NOMO-1 (cell line): ENCODE data around the gene EHMT2.
"Not testable (repeated sequence)": the region's sequence is repeated elsewhere in the genome, so short reads cannot be mapped to it uniquely, and the experiment has no call there.

Source experiments
- DNase-seq, 2 experiments: peaks; one replicate each; lab custom pipeline; 2025; ENCODE audit not compliant: unreplicated experiment in 2 of 2; lab: John Stamatoyannopoulos, UW

EHMT2 gene

DNA sequence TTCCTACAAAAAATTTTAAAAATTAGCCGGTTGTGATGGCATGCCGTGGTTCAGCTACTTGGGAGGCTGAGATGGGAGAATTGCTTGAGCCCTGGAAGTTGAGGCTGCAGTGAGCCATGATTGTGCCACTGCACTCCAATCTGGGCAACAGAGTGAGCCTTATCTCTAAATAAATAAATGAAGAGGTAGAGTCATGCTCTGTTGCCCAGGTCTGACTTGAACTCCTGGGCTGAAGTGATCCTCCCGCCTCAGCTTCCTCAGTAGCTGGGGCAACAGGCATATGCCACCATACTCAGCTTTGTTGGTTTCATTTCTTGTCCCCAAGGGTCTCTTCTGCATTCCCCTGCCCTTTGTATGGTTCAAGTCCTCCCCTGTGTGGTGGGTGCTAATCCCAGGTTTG lies 53.0 kb downstream of the EHMT2 start:
- DNase-seq = no peak

DNA sequence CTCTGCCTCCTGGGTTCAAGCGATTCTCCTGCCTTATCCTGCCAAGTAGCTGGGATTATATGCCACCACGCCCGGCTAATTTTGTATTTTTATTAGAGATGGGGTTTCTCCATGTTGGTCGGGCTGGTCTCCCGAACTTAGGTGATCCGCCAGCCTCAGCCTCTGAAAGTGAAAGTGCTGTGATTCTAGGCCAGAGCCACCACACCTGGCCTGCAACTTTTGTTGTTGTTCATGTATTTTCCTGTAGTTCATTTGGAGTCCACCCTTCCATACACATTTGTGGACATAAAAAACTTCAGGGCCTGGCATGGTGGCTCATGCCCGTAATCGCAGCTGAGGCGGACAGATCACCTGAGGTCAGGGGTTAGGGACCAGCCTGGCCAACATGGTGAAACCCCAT lies 55.4 kb downstream of the EHMT2 start:
- DNase-seq = no peak

DNA sequence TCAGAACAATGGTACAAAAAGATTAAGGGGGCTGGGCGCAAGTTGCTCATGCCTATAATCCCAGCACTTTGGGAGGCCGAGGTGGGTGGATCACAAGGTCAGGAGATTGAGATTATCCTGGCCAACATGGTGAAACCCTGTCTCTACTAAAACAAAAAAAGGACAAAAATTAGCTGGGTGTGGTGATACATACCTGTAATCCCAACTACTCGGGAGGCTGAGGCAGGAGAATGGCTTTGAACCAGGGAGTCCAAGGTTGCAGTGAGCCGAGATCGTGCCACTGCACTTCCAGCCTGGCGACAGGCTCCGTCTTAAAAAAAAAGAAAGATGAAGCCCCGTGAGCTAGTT lies 57.7 kb downstream of the EHMT2 start:
- not testable (repeated sequence) for DNase-seq

DNA sequence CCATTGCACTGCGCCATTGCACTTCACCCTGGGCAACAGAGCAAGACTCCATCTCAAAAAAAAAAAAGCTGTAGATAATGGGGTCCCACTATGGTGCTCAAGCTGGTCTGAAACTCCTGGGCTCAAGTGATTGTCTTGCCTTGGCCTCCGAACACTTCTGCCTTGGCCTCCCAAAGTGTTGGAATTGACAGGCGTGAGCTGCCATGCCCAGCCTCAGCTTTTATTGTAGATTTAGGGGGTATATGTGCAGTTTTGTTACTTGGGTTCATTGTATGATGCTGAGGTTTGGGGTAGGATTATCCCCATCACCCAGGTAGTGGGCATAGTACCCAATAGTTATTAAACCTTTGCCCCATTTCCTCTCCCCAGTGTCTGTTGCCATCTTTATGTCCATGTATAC lies 58.5 kb downstream of the EHMT2 start:
- DNase-seq = no peak

DNA sequence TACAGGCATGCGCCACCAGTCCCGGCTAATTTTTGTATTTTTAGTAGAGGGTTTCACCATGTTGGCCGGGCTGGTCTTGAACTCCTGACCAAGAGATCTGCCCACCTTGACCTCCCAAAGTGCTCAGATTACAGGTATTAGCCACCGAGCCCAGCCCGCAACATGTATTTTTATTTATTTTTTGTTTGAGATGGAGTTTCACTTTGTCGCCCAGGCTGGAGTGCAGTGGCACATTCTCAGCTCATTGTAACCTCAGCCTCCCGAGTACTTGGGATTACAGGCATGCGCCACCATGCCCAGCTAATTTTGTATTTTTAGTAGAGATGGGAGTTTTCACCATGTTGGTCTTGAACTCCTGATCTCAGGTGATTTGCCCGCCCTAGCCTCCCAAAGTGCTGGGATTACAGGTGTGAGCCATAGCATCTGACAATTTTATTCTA lies 59.4 kb downstream of the EHMT2 start:
- DNase-seq = not testable (repeated sequence)

DNA sequence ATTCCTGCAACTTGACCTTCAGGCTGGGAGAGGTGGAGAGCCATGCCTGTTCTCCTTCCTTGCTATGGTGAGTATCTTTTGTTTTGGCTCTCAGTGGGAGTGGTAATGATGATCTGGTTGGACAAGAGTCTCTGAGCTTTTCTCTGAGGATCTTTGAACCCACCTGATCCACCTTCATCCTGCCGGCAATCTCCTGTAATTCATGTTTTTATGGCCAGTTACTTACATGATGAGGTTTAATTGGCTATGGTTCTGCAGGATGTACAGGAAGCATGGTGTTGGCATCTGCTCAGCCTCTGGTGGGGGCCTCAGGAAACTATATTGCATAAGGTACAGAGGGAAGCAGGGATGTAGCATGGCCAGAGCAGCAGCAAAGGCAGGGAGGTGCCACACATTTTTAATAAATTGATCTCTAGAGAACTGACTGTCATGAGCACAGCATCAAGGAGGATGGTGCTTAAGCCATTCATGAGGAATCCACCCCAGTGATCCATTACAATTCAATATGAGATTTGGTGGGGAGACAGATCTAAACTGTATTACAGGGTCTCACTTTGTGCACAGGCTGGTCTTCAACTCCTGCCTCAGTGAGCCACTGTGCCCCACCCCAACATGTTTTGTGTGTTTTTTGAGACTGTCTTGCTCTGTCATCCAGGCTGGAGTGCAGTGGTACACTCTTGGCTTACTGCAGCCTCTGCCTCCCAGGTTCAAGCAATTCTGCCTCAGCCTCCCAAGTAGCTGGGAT lies 60.0 kb downstream of the EHMT2 start:
- DNase-seq = no peak

DNA sequence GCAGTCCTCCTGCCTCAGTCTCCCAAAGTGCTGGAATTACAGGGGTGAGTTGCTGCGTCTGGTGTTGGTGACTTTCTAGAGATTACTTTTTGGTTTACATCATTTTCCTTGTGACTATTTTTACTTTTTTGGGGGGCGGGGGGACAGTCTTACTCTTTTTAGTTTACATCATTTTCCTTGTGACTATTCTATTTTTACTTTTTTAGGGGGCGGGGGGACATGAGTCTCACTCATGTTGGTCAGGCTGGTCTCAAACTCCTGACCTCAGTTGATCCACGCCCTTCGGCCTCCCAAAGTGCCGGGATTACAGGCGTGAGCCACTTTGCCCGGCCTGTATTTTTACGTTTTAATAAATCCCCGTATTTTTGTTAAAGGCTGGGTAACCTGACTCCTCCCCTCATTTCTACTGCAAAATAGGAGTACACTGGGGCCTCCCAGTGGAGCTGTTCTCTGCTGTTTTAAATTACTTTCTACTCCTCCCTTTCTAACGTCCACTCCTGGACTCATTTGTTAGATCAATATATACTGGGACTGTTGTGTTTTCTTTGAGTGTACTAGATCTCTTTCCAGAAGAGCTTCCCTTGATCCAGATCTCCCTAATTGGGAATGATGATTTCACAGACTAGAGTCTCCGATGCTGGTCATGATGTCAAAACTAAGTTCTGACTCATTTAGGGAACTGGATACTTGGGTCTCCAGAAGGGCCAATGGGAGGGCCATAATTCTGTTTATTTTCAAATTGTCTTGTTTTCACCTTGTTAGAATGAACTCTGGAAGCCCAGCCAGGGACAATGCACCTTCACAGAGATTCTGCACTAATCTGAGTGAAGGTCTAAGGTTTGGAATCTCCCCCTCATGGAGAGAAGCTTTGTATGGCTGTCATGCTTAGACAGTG lies 60.8 kb downstream of the EHMT2 start:
- peak in 1 of 2 experiments; percentile 41 for DNase-seq

DNA sequence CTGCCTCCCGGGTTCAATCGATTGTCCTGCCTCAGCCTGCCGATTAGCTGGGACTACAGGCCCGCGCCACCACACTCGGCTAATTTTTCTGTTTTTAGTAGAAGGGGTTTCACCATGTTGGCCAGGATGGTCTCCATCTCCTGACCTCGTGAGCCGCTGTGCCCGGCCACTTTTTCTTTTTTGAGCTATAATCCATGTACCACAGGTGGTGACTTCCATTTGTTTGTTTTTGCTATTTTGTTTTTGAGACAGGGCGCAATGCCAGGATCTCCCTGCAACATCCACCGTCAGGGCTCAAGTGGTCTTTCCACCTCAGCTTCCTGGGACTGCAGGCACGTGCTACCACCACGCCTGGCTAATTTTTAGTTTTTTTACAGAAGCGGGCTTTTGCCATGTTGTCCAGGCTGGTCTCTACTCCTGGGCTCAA lies 61.4 kb downstream of the EHMT2 start:
- DNase-seq = no peak

DNA sequence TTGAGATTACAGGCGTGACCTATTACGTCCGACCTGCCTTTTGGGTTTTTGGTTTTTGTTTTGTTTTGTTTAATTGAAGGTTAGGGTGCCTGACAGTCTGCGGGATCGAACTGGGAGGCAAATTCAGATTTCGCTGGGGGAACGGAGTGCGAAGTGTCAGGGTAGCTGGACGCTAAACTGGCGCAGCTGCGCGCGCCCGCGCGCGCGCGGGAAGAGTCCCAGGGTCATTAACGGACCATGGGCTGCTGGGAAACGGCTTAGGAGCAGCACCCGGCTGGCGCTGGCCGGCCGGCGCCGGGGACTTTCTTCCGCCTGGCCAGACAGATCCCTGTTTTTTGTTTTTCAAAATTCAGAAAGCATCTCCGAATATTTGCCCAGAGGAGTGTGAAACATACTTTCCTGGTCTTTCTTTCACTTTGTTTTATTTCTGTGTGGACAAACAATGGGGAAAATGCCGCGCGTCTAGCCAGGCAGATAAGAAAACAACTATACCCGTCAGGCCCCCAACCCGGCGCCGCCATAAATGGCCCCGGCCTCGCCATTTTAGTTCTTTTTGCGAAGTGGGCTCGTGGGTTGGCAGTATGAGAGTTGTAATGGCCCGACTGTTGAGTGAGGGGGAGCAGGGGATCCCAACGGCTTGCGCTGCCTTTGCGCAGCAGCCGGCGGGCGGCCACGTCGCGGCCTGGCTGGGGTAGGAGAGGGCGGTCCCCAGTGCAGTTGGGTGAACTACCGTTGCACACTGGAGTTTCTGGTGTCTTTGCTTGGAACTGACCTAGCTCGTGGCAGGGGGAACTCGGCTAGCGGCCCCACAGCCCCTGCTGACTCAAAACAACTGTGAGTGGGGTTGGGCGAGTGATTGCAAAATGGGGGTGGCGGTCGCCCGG lies 62.9 kb downstream of the EHMT2 start:
- peak; percentile 80 to 86 for DNase-seq

DNA sequence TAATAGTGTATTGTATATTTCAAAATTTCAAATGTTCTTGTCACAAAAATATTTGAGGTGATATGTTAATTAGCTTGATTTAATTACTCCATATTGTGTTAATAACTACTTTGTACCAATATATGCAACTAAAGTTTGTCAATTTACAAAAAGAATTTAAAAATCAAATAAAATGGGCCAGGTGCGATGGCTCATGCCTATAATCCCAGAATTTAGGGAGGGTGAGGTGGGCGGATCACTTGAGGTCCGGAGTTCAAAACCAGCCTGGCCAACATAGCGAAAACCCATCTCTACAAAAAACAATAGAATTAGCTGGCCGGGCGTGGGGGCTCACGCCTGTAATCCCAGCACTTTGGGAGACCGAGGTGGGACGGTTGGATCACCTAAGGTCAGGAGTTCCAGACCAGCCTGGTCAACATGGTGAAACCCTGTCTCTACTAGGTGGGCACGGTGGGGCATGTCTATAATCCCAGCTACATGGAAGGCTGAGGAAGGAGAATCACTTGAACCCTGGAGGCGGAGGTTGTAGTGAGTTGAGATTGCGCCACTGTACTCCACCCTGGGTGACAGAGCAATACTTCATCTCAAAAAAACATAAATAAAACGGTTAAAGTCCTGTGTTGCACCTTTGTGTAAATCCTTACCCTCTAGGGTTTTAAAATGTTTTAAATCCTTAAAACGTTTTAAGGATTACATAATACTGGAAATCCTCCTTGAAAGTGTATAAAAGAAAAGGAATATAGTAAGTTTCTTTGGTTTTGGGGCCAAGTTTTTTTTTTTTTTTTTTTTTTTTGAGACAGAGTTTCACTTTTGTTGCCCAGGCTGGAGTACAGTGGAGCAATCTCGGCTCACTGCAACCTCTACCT lies 65.9 kb downstream of the EHMT2 start:
- peak in 1 of 2 experiments; percentile 35 for DNase-seq

DNA sequence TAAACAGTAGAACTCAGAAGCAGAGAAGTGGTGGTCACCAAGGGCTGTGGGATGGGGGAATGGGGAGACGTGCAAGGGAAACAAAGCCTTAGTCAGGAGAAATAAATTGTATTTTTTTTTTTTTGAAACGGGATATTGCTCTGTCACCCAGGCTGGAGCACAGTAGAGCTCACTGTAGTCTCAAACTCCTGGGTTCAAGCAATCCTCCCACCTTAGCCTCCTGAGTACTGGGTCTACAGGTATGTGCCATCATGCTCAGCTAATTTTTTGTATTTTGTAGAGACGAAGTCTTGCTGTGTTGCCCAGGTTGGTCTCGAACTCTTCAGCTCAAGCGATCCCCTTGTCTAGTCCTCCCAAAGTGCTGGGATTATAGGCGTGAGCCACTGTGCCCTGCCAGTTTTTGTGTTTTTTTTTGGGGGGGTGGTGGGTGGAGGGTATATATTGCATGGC lies 66.6 kb downstream of the EHMT2 start:
- DNase-seq = no peak
